ENCODE measurements around the gene TMEM248.

Gene TMEM248

GRCh38 chr7:66952343-66953043 lies 31.5 kb downstream of the TMEM248 start:
- no peaks in the 10 kb centered on the region for H3K4me1 Mint-ChIP-seq
- H3K9me3 Mint-ChIP-seq = no peaks in the 10 kb centered on the region
- DNase-seq = no peak
- H3K27me3 Mint-ChIP-seq (ENCODE audit: low read depth, poor library complexity) = no peaks in the 10 kb centered on the region
- H3K27ac Mint-ChIP-seq = peak overlapping the region; percentile 44
- H3K36me3 Mint-ChIP-seq (ENCODE audit: low read depth) = peaks cover 59% of the 10 kb centered on the region
- H3K4me3 Mint-ChIP-seq = no peak overlapping the region
- TF ChIP-seq, protein P1, sequence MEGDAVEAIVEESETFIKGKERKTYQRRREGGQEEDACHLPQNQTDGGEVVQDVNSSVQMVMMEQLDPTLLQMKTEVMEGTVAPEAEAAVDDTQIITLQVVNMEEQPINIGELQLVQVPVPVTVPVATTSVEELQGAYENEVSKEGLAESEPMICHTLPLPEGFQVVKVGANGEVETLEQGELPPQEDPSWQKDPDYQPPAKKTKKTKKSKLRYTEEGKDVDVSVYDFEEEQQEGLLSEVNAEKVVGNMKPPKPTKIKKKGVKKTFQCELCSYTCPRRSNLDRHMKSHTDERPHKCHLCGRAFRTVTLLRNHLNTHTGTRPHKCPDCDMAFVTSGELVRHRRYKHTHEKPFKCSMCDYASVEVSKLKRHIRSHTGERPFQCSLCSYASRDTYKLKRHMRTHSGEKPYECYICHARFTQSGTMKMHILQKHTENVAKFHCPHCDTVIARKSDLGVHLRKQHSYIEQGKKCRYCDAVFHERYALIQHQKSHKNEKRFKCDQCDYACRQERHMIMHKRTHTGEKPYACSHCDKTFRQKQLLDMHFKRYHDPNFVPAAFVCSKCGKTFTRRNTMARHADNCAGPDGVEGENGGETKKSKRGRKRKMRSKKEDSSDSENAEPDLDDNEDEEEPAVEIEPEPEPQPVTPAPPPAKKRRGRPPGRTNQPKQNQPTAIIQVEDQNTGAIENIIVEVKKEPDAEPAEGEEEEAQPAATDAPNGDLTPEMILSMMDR (IDR thresholded peaks at IDR 0.05) = no peak

- Mint-ChIP-seq H3K27me3 (ENCODE audit: low read depth, poor library complexity) (no peaks in the 10 kb centered on the region), H3K27ac (peak overlapping the region; percentile 44), H3K36me3 (ENCODE audit: low read depth) (peaks cover 59% of the 10 kb centered on the region), H3K4me3 (no peak overlapping the region), H3K9me3 (no peaks in the 10 kb centered on the region), H3K4me1 (no peaks in the 10 kb centered on the region)
- no peak for DNase-seq
- TF ChIP-seq, protein P1 (IDR thresholded peaks at IDR 0.05) = no peak
These were observed 32.0 kb downstream of the TMEM248 start for GRCh38 chr7:66953044-66953427.

DNA sequence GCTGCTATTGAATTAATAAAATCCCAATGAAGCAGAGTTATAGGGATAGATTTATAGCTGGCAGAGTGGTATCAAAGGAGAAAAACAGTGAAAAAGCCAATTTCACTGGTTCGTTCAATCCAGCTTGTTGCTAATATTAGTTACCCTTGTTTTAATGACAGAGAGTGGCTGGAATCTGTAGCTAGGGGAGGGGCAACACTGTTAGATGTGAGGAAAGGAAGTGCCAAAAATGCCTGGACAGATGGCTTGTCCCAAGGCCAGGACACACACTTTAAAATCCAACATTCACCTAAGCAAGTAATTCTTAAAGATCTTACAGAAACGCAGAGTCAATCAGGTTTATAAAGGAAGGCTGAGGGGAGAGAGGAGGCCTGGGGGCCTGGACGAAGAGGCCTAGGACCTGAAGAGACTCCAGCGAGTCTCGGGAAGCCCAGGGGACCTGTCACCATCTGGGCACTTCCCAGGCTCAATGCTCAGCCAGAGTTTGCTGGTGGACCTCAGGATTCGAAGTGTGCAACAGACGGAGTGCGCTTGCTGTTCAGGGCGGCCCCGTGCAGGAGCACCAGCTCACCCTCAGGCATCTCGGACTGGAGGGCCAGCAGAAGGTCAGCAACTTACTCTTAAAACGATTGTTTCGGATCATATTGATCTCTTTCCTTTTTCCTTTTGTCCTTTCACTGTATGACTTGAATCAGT lies 36.7 kb downstream of the TMEM248 start:
- no peaks in the 10 kb centered on the region for H3K27me3 Mint-ChIP-seq (ENCODE audit: low read depth, poor library complexity)
- H3K27ac Mint-ChIP-seq = peak overlapping the region; percentile 96
- no peaks in the 10 kb centered on the region for H3K4me1 Mint-ChIP-seq
- TF ChIP-seq, protein P1 (IDR thresholded peaks at IDR 0.05) = no peak
- no peaks in the 10 kb centered on the region for H3K9me3 Mint-ChIP-seq
- peaks cover 41% of the 10 kb centered on the region for H3K36me3 Mint-ChIP-seq (ENCODE audit: low read depth)
- H3K4me3 Mint-ChIP-seq = no peak overlapping the region
- no peak for DNase-seq

DNA sequence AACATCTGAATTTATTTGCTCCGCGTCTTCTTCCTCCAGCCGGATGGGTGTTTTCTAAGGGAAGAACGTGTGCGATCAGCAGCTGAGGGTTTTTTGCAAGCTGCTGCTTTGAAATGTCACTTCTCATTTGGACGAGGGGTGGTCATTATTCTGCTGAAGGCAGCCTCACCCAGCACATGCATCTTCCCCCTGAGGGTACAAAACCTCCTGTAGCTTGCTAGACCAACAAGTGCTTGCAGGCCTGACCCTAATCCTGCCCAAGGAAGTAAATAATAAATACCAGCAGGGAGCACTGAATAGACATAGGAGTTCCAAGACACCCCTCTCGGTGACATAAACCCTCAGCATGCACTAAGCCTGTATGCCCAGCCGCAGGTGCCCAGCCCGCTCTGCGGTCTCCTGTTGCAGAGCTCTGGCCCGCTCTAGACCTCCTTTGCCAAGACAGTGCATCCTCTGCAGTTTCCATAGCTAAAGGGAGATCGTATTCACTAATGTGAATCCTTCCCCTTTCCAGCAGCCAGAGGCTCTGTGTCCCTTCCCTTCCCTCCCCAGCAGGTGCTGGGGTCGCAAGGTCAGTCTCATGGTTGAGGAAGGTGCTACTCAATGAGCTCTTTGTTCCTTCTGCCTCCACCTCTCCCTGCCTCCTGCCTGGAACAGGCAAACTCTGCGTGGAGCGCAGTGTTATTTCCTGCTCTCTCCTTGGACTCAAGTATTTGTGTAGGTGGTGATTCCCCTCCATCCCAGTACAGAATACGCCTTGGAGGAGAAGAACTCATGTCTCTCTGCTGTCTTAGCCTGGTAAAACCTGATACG lies 37.7 kb downstream of the TMEM248 start:
- no peak for DNase-seq
- no peaks in the 10 kb centered on the region for H3K27me3 Mint-ChIP-seq (ENCODE audit: low read depth, poor library complexity)
- H3K4me3 Mint-ChIP-seq = no peak overlapping the region
- H3K9me3 Mint-ChIP-seq = no peaks in the 10 kb centered on the region
- TF ChIP-seq, protein P1 (IDR thresholded peaks at IDR 0.05) = no peak
- peaks cover 36% of the 10 kb centered on the region for H3K36me3 Mint-ChIP-seq (ENCODE audit: low read depth)
- H3K4me1 Mint-ChIP-seq = no peaks in the 10 kb centered on the region
- H3K27ac Mint-ChIP-seq = peak overlapping the region; percentile 85

- no peak for DNase-seq
- Mint-ChIP-seq H3K27me3 (ENCODE audit: low read depth, poor library complexity) (no peaks in the 10 kb centered on the region), H3K4me1 (no peaks in the 10 kb centered on the region), H3K4me3 (no peak overlapping the region), H3K9me3 (peaks cover 8% of the 10 kb centered on the region), H3K27ac (peak overlapping the region; percentile 83), H3K36me3 (ENCODE audit: low read depth) (peaks cover 43% of the 10 kb centered on the region)
- TF ChIP-seq, protein P1 (IDR thresholded peaks at IDR 0.05) = no peak
These were observed 39.2 kb downstream of the TMEM248 start for GRCh38 chr7:66960192-66960591.

Data from nephron progenitor cell (in vitro differentiated cells).